Thymus (tissue), 11 donors: ENCODE measurements around the gene DENND6B. TPM values are rescaled to one million over a fixed set of nuclear protein-coding genes. Genes with fewer than 3 reads are reported as not detected.
A peak's percentile ranks its signal among the peaks of the same experiment; 100 is the strongest.

ENCODE experiments used
- DNase-seq, 9 donors: peaks; one replicate each; pipeline ENCODE4 v3.0.0-alpha.2; 2013; ENCODE audit warnings: low spot score in 9 of 9, low read depth in 6 of 9, missing footprints in 1 of 9
- H3K27ac ChIP-seq, 2 donors: one replicate each; pipeline ENCODE4 v1.5.1; 2013; ENCODE audit warnings: control low read depth in 1 of 2, low read depth in 1 of 2, low read length in 1 of 2, mild to moderate bottlenecking in 1 of 2, moderate library complexity in 1 of 2
- H3K27me3 ChIP-seq, 2 donors: one replicate each; pipeline ENCODE4 v1.5.1; 2013; ENCODE audit warnings: low read length in 1 of 2; ENCODE audit not compliant: control insufficient read depth in 2 of 2, insufficient read depth in 1 of 2
- H3K36me3 ChIP-seq, 2 donors: one replicate each; pipeline ENCODE4 v1.5.1; 2013; ENCODE audit warnings: low read length in 1 of 2, mild to moderate bottlenecking in 1 of 2, moderate library complexity in 1 of 2; ENCODE audit not compliant: control insufficient read depth in 2 of 2, insufficient read depth in 2 of 2
- H3K4me1 ChIP-seq, 2 donors: one replicate each; pipeline ENCODE4 v1.5.1; 2013; ENCODE audit warnings: low read length in 2 of 2; ENCODE audit not compliant: control insufficient read depth in 2 of 2, insufficient read depth in 2 of 2
- H3K4me3 ChIP-seq, 2 donors: one replicate each; pipeline ENCODE4 v1.5.1; 2013; ENCODE audit warnings: low read length in 2 of 2, control low read depth in 1 of 2, mild to moderate bottlenecking in 1 of 2
- H3K9me3 ChIP-seq, 2 donors: one replicate each; pipeline ENCODE4 v1.5.1; 2013; ENCODE audit warnings: low read length in 1 of 2, mild to moderate bottlenecking in 1 of 2; ENCODE audit not compliant: control insufficient read depth in 2 of 2, insufficient read depth in 1 of 2
- WGBS: extraction: QIAGEN DNeasy Blood & Tissue Kit; methylation state at CpG from one replicate; pipeline ENCODE4 v1.1.7; 2013; 5-methylcytosine and 5-hydroxymethylcytosine counted together
- polyA plus RNA-seq: library from polyadenylated mRNA; stranded (reverse); fragments of 200-250 nt; gene quantifications from one replicate; pipeline ENCODE4 v1.2.3, GENCODE V29; 2013
- total RNA-seq: library from RNA; stranded (reverse); fragments of 120-200 nt; gene quantifications from one replicate; pipeline ENCODE4 v1.2.4, GENCODE V29; 2013
- donor health status: healthy.

Gene DENND6B
- total and polyA plus RNA-seq, 2 donors, result 1.4 to 8.3 TPM

GRCh38 chr22:50302564-50302963 lies 24.2 kb downstream of the DENND6B start:
- 64% methylated on average over 5 of the region's 5 CpGs for WGBS
- no peak for DNase-seq
- no peak overlapping the region for H3K27ac ChIP-seq
- peaks cover 40 to 85% of the 10 kb centered on the region in 2 donors for H3K27me3 ChIP-seq
- H3K4me3 ChIP-seq, result no peak overlapping the region
- H3K9me3 ChIP-seq, result no peaks in the 10 kb centered on the region
- H3K4me1 ChIP-seq, result peaks cover 13 to 59% of the 10 kb centered on the region in 2 donors
- no peaks in the 10 kb centered on the region for H3K36me3 ChIP-seq

GRCh38 chr22:50302041-50302541 lies 24.7 kb downstream of the DENND6B start:
- Histone ChIP-seq H3K4me1 (peaks cover 13 to 59% of the 10 kb centered on the region in 2 donors), H3K4me3 (no peak overlapping the region), H3K27me3 (peaks cover 38 to 84% of the 10 kb centered on the region in 2 donors), H3K9me3 (no peaks in the 10 kb centered on the region), H3K27ac (no peak overlapping the region), H3K36me3 (no peaks in the 10 kb centered on the region)
- no peak for DNase-seq
- WGBS, result 76% methylated on average over 9 of the region's 9 CpGs

DNA sequence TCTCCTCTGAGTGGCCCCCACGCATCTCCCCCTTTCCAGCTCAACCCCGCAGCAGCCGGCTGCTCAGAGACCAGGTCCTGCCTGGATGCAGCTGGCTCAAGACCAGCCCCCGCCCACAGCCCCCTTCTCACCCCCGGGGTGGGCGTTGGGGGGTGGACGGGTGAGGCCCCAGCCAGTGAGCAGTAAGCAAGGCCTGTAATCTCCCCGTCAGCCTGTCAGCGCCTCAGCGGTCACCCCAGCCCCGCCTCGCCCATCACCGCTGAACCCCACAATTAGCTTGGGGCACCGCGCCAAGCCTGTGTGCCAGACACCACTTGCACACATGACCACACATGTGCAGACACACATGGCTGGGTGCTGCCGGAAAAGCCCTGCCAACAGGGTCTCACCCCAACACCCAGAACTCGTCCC lies 25.2 kb downstream of the DENND6B start:
- Histone ChIP-seq H3K9me3 (no peaks in the 10 kb centered on the region), H3K27me3 (peaks cover 33 to 79% of the 10 kb centered on the region in 2 donors), H3K36me3 (no peaks in the 10 kb centered on the region), H3K4me3 (no peak overlapping the region), H3K4me1 (peaks cover 10 to 56% of the 10 kb centered on the region in 2 donors), H3K27ac (no peak overlapping the region)
- DNase-seq, result no peak
- 87% methylated on average over 17 of the region's 17 CpGs for WGBS

- H3K4me1 ChIP-seq, result peaks cover 10 to 50% of the 10 kb centered on the region in 2 donors
- no peaks in the 10 kb centered on the region for H3K36me3 ChIP-seq
- H3K4me3 ChIP-seq, result no peak overlapping the region
- 95% methylated on average over 14 of the region's 14 CpGs for WGBS
- H3K27ac ChIP-seq, result peak overlapping the region in 1 of 2 donors; percentile 2
- no peaks in the 10 kb centered on the region for H3K9me3 ChIP-seq
- peaks cover 24 to 70% of the 10 kb centered on the region in 2 donors for H3K27me3 ChIP-seq
- no peak for DNase-seq
Observed at GRCh38 chr22:50300620-50301257, 26.1 kb downstream of the DENND6B start.

DNA sequence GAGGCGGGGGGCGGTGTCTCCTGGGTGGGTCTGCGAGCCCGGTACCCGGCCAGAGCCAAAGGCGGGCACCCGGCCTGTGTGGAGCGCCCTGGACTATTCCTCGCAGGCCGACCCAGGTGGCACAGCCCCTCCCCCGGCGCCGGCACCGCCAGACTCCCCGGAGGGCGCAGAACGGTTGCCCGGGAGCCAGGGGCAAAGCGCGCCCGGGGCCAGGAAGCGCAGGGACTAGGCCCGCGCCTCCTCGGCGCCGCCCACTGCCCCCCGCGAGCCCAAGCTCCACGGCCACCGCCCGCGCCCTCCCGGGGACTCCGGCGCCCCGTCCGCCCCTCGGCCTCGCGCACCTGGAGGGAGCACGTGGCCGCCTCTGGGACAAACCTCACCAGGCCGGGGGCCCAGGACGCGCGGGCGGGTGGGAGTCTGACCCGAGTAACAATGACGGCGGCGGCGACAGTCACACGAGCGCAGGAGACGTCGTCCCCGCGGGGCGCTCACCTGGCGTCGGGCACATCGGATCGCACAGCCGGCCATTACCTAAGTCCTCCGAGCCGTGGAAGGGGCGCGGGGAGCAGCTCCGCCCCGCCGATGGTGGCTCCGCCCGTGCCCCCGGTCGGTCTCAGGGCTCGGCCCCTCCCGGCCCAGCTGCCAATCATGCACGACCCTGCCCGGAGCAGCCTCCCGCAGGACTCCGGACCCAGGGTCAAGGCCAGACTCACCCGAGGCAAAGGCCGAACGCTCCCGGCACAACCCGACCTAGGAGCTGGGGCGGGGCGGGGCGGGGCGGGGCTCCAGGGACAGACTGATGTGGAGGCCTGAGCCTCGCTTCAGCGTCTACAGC lies 26.8 kb downstream of the DENND6B start:
- Histone ChIP-seq H3K4me1 (peaks cover 10 to 43% of the 10 kb centered on the region in 2 donors), H3K36me3 (no peaks in the 10 kb centered on the region), H3K4me3 (peak overlapping the region in 1 of 2 donors; percentile 14), H3K27ac (peak overlapping the region in 1 of 2 donors; percentile 2), H3K9me3 (no peaks in the 10 kb centered on the region), H3K27me3 (peaks cover 17 to 63% of the 10 kb centered on the region in 2 donors)
- no peak for DNase-seq
- 54% methylated on average over 93 of the region's 93 CpGs for WGBS

DNA sequence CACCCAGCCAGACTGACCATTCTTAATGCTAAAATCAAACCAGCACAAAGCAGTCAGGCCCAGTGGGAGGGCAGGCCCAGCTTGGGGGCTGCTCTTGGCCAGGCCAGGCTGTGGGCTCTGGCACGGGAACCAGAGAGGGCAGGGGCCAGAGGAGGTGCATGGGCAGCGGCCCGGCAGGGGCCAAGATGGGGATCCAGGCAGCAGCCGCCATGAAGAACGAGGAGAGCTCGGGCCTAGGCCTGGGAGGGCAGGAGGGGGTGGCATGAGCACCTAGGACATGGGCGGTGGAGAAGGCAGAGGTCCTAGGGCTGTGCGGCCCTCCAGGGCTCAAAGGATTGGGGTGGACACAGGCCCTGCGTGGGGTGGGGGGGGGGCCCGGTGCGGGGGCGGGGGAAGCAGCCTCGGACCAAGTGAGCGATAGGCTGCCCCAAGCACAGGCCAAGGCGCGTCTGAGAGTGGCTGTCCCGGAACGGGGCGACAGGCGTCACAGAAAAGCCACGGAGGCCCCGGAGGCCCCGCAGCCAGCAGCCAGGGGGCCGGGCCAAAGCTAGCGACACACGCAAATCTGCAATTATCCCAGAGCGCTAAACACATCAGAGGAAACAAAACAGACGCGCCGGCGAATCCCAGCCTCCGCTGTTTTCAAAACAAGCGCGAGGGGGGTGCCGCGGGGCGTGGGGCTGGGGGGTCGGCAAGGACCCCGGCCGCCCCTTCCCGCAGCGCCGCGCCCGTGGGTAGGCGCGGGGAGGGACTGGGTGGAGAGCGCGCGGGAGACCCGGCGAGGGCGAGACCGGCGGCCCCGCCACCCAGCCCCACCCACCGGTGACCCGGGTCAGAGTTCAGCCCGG lies 27.7 kb downstream of the DENND6B start:
- Histone ChIP-seq H3K9me3 (no peaks in the 10 kb centered on the region), H3K4me1 (peaks cover 10 to 41% of the 10 kb centered on the region in 2 donors), H3K27me3 (peaks cover 18 to 62% of the 10 kb centered on the region in 2 donors), H3K36me3 (no peaks in the 10 kb centered on the region), H3K27ac (no peak overlapping the region), H3K4me3 (peak overlapping the region in 1 of 2 donors; percentile 14)
- 51% methylated on average over 59 of the region's 59 CpGs for WGBS
- no peak for DNase-seq

- H3K9me3 ChIP-seq, result no peaks in the 10 kb centered on the region
- peaks cover 24 to 62% of the 10 kb centered on the region in 2 donors for H3K27me3 ChIP-seq
- no peak for DNase-seq
- H3K36me3 ChIP-seq, result no peaks in the 10 kb centered on the region
- H3K4me1 ChIP-seq, result peaks cover 4 to 40% of the 10 kb centered on the region in 2 donors
- no peak overlapping the region for H3K4me3 ChIP-seq
- WGBS, result 92% methylated on average over 4 of the region's 4 CpGs
- no peak overlapping the region for H3K27ac ChIP-seq
Observed at GRCh38 chr22:50298266-50298637, 28.6 kb downstream of the DENND6B start.

- Histone ChIP-seq H3K9me3 (no peaks in the 10 kb centered on the region), H3K27me3 (peaks cover 25 to 67% of the 10 kb centered on the region in 2 donors), H3K4me3 (no peak overlapping the region), H3K27ac (no peak overlapping the region), H3K4me1 (peaks cover 0 to 39% of the 10 kb centered on the region in 2 donors), H3K36me3 (no peaks in the 10 kb centered on the region)
- 96% methylated on average over 20 of the region's 20 CpGs for WGBS
- no peak for DNase-seq
Observed at GRCh38 chr22:50297510-50298265, 29.1 kb downstream of the DENND6B start.
